ENCODE results near the gene PEPD. TPM values are rescaled to one million over a fixed set of nuclear protein-coding genes. Genes with fewer than 3 reads are reported as not detected.

PEPD gene
- total RNA-seq, 2 donors from 2014 or later, result 52.2 to 67.9 TPM

DNA sequence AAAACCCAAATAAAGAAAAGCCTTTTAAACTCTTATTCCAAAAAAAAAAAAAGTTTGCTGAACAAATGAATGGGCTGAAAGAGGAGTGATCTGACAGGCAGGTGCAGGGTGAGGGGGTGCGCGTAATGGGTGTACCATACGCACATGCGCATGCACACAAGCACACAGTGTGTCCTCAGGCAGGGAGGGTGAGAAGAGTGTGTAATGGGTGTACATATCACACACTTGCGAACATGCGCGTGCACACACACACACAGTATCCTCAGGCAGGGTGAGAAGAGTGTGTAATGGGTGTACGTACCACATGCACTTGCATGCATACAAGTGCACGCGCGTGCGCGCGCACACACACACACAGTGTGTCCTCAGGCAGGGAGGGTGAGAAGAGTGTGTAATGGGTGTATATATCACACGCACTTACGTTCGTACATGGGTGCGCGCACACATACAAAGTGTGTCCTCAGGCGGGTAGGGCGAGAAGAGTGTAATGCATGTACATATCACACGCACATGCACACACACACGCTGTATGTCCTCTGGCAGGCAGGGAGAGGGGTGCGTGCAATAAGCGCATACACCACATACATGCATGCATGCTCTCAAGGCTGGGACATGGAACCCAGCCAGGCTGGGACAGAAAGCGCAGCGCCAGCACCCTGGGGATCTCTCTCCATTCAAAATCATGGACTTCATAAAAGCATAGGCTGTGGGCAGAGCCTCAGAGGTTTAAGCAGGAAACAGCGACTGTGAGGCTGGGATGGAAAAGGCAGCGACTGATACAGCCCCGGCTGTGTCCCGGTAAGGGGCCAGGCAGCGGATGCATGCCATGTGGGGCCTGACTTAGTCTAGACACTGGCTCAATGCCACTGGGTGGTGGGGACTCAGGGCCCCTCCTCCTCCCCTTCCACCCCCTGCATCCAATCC lies 77.7 kb downstream of the PEPD start:
- Mint-ChIP-seq H3K9me3 (no peaks in the 10 kb centered on the region), H3K4me3 (no peak overlapping the region), H3K36me3 (ENCODE audit: low read depth) (peaks cover 8% of the 10 kb centered on the region), H3K27ac (no peak overlapping the region), H3K4me1 (no peaks in the 10 kb centered on the region), H3K27me3 (ENCODE audit: insufficient read depth) (no peaks in the 10 kb centered on the region)
- Histone ChIP-seq H3K27ac (ENCODE audit: low read depth, low read length) (no peak overlapping the region), H3K27me3 (ENCODE audit: control insufficient read depth, insufficient read depth, low read length, poor library complexity, severe bottlenecking) (no peaks in the 10 kb centered on the region), H3K4me1 (ENCODE audit: control insufficient read depth, insufficient read depth, low read length) (no peaks in the 10 kb centered on the region), H3K9ac (ENCODE audit: extremely low read depth, low read length, poor library complexity, severe bottlenecking) (no peak overlapping the region), H3K36me3 (ENCODE audit: control insufficient read depth, insufficient read depth, low read length) (no peaks in the 10 kb centered on the region), H3K4me3 (ENCODE audit: low read length) (no peak overlapping the region), H3K9me3 (ENCODE audit: control insufficient read depth, low read length) (no peaks in the 10 kb centered on the region)
- DNase-seq, result no peak
- TF ChIP-seq CTCF (conservative IDR thresholded peaks at IDR 0.05), result no peak
- 94 to 98% methylated on average over 19 to 32 of the region's 32 CpGs for WGBS, 2 experiments (ENCODE audit: insufficient coverage in 1 of 2, insufficient read length in 1 of 2)

GRCh38 chr19:33442706-33443105 lies 78.9 kb downstream of the PEPD start:
- H3K4me1 ChIP-seq (ENCODE audit: control insufficient read depth, insufficient read depth, low read length), result no peaks in the 10 kb centered on the region
- H3K9me3 ChIP-seq (ENCODE audit: control insufficient read depth, low read length), result no peaks in the 10 kb centered on the region
- no peak overlapping the region for H3K4me3 Mint-ChIP-seq
- H3K9me3 Mint-ChIP-seq, result no peaks in the 10 kb centered on the region
- TF ChIP-seq CTCF (conservative IDR thresholded peaks at IDR 0.05), result no peak
- H3K27me3 Mint-ChIP-seq (ENCODE audit: insufficient read depth), result no peaks in the 10 kb centered on the region
- no peak for DNase-seq
- no peaks in the 10 kb centered on the region for H3K27me3 ChIP-seq (ENCODE audit: control insufficient read depth, insufficient read depth, low read length, poor library complexity, severe bottlenecking)
- H3K27ac ChIP-seq (ENCODE audit: low read depth, low read length), result no peak overlapping the region
- no peaks in the 10 kb centered on the region for H3K36me3 ChIP-seq (ENCODE audit: control insufficient read depth, insufficient read depth, low read length)
- 96 to 100% methylated on average over 6 to 9 of the region's 9 CpGs for WGBS, 2 experiments (ENCODE audit: insufficient coverage in 1 of 2, insufficient read length in 1 of 2)
- H3K36me3 Mint-ChIP-seq (ENCODE audit: low read depth), result peaks cover 8% of the 10 kb centered on the region
- H3K27ac Mint-ChIP-seq, result no peak overlapping the region
- no peaks in the 10 kb centered on the region for H3K4me1 Mint-ChIP-seq
- H3K4me3 ChIP-seq (ENCODE audit: low read length), result no peak overlapping the region
- H3K9ac ChIP-seq (ENCODE audit: extremely low read depth, low read length, poor library complexity, severe bottlenecking), result no peak overlapping the region

GRCh38 chr19:33441828-33442227 lies 79.8 kb downstream of the PEPD start:
- Mint-ChIP-seq H3K9me3 (no peaks in the 10 kb centered on the region), H3K4me3 (no peak overlapping the region), H3K27me3 (ENCODE audit: insufficient read depth) (no peaks in the 10 kb centered on the region), H3K36me3 (ENCODE audit: low read depth) (peaks cover 8% of the 10 kb centered on the region), H3K27ac (no peak overlapping the region), H3K4me1 (no peaks in the 10 kb centered on the region)
- no peak overlapping the region for H3K9ac ChIP-seq (ENCODE audit: extremely low read depth, low read length, poor library complexity, severe bottlenecking)
- H3K4me1 ChIP-seq (ENCODE audit: control insufficient read depth, insufficient read depth, low read length), result no peaks in the 10 kb centered on the region
- H3K27me3 ChIP-seq (ENCODE audit: control insufficient read depth, insufficient read depth, low read length, poor library complexity, severe bottlenecking), result no peaks in the 10 kb centered on the region
- DNase-seq, result no peak
- H3K9me3 ChIP-seq (ENCODE audit: control insufficient read depth, low read length), result no peaks in the 10 kb centered on the region
- no peaks in the 10 kb centered on the region for H3K36me3 ChIP-seq (ENCODE audit: control insufficient read depth, insufficient read depth, low read length)
- no peak for TF ChIP-seq CTCF (conservative IDR thresholded peaks at IDR 0.05)
- WGBS, 2 experiments (ENCODE audit: insufficient coverage in 1 of 2, insufficient read length in 1 of 2), result 92 to 100% methylated on average over 1 to 3 of the region's 3 CpGs
- no peak overlapping the region for H3K27ac ChIP-seq (ENCODE audit: low read depth, low read length)
- no peak overlapping the region for H3K4me3 ChIP-seq (ENCODE audit: low read length)

Data from endodermal cell (in vitro differentiated cells).